Choroid plexus epithelial cell (primary cell): Measurements from ENCODE around the gene JMJD1C.
A peak's percentile ranks its signal among the peaks of the same experiment; 100 is the strongest.

Experiments used
- DNase-seq: peaks from one replicate; pipeline ENCODE4 v3.0.0-alpha.2; 2010; ENCODE audit warnings: low read depth
- H3K4me3 ChIP-seq: 2 replicates; pipeline ENCODE4 v1.5.1; 2011; ENCODE audit warnings: low read depth, mild to moderate bottlenecking, control low read depth, low read length, moderate library complexity
- CTCF ChIP-seq: conservative IDR thresholded peaks from 2 replicates; pipeline ENCODE4 v1.5.1; 2011; ENCODE audit warnings: low read depth, mild to moderate bottlenecking, control low read depth, inconsistent platforms, low read length, moderate library complexity

JMJD1C gene

GRCh38 chr10:63258920-63259678 is 206.7 kb downstream of the JMJD1C start:
- TF ChIP-seq CTCF: no peak
- no peak overlapping the region for H3K4me3 ChIP-seq
- DNase-seq: peak; percentile 13

- no peak for DNase-seq
- no peak overlapping the region for H3K4me3 ChIP-seq
- no peak for TF ChIP-seq CTCF
Observed at GRCh38 chr10:63257778-63258177, 208.0 kb downstream of the JMJD1C start.

GRCh38 chr10:63256009-63256773 is 209.6 kb downstream of the JMJD1C start:
- peak; percentile 67 for DNase-seq
- no peak for TF ChIP-seq CTCF
- H3K4me3 ChIP-seq: no peak overlapping the region

DNA sequence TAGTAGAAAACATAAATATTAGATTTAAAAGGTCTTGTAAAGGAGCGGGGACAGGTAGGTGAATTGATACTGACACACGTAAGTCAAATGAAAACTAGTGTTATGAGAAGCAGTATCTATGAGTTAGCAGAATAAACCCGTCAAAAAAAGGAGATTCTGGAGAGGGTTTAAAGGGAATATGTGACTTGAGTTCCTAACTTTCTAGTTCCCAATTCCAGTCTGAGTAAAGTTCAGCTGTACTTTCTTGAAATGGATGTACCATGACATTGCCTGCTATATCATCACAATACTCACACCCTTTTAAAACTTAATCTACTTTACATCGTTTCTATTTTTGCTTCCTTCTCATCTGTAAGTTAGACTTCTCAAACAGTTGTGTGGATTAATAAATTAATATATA is 210.5 kb downstream of the JMJD1C start:
- DNase-seq: no peak
- no peak for TF ChIP-seq CTCF

DNA sequence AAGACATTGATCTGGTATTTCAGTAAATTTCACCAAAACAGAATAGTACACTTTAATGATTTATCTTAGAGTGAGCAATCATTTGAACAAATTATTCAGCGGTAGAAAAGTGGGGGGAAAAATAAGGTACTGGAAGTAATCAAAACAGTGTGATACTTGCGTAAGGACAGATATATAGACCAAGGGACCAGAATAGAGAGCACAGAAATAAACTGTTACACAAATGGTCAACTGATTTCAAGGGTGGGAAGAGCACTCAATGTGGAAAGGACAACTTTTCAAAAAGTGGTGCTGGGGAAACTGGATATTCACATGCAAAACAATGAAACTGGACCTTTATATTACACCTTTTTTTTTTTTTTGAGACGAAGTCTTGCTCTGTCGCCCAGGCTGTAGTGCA is 212.7 kb downstream of the JMJD1C start:
- TF ChIP-seq CTCF: no peak
- H3K4me3 ChIP-seq: no peak overlapping the region
- DNase-seq: no peak

More for the DNA sequence above, 210.5 kb downstream of the JMJD1C start:
- no peak overlapping the region for H3K4me3 ChIP-seq

GRCh38 chr10:63252095-63252762 is 213.5 kb downstream of the JMJD1C start:
- DNase-seq: peak; percentile 11
- no peak for TF ChIP-seq CTCF
- no peak overlapping the region for H3K4me3 ChIP-seq
